NB4 (cell line): ENCODE measurements around the gene CPEB2.

Experiments
- DNase-seq: peaks from one replicate; pipeline ENCODE4 v3.0.0; 2010; ENCODE audit warnings: low read depth
- H3K4me3 ChIP-seq: one replicate; pipeline ENCODE4 v1.5.1; 2011; ENCODE audit warnings: mild to moderate bottlenecking, low read depth, low read length, moderate library complexity
- CTCF ChIP-seq: IDR thresholded peaks from one replicate; pipeline ENCODE4 v1.5.1; 2012; ENCODE audit warnings: low read depth, low read length
- MAX ChIP-seq: IDR thresholded peaks from 2 replicates; pipeline ENCODE4 v1.6.1; 2011; ENCODE audit warnings: low read depth, low read length
- MYC ChIP-seq: IDR thresholded peaks from 2 replicates; pipeline ENCODE4 v1.6.1; 2011; ENCODE audit warnings: low read depth, low read length
- POLR2A ChIP-seq: IDR thresholded peaks from 2 replicates; pipeline ENCODE4 v1.6.1; 2011; ENCODE audit warnings: mild to moderate bottlenecking; ENCODE audit not compliant: insufficient read length; ENCODE audit errors: extremely low read depth

Gene CPEB2

GRCh38 chr4:15013585-15013984 is 11.3 kb downstream of the CPEB2 start:
- no peak overlapping the region for H3K4me3 ChIP-seq
- TF ChIP-seq POLR2A (no peak), MAX (no peak), MYC (no peak), CTCF (no peak)
- no peak for DNase-seq

GRCh38 chr4:15015170-15015569 is 12.9 kb downstream of the CPEB2 start:
- no peak for TF ChIP-seq MAX
- no peak for TF ChIP-seq CTCF
- TF ChIP-seq MYC: no peak
- TF ChIP-seq POLR2A: no peak
- no peak for DNase-seq
- H3K4me3 ChIP-seq: no peak overlapping the region

GRCh38 chr4:15018361-15018760 is 16.1 kb downstream of the CPEB2 start:
- DNase-seq: no peak
- no peak for TF ChIP-seq MYC
- TF ChIP-seq POLR2A: no peak
- TF ChIP-seq CTCF: no peak
- TF ChIP-seq MAX: no peak
- no peak overlapping the region for H3K4me3 ChIP-seq

- TF ChIP-seq POLR2A (no peak), MYC (no peak), CTCF (no peak), MAX (no peak)
- DNase-seq: no peak
- no peak overlapping the region for H3K4me3 ChIP-seq
Measured at GRCh38 chr4:15020502-15021286, 18.4 kb downstream of the CPEB2 start.

- H3K4me3 ChIP-seq: no peak overlapping the region
- TF ChIP-seq MYC (no peak), POLR2A (no peak), MAX (no peak), CTCF (no peak)
- no peak for DNase-seq
Measured at GRCh38 chr4:15021311-15021710, 19.0 kb downstream of the CPEB2 start.

- TF ChIP-seq MYC: no peak
- TF ChIP-seq CTCF: no peak
- TF ChIP-seq MAX: no peak
- TF ChIP-seq POLR2A: no peak
- no peak overlapping the region for H3K4me3 ChIP-seq
- no peak for DNase-seq
Measured at GRCh38 chr4:15021946-15022345, 19.7 kb downstream of the CPEB2 start.
